Activated T-cell treated with anti-CD3 and anti-CD28 coated beads, Interleukin-2, amount 50 U/mL, for 72 hours (primary cell): ENCODE results near the gene PRR5L. TPM values are rescaled to one million over a fixed set of nuclear protein-coding genes. Genes with fewer than 3 reads are reported as not detected.

Experiments used
- ATAC-seq, 2 donors: fragments of 150-1000 bp; cut with Tn5 transposase; replicated peaks in 1 of 2; 2 replicates each; pipeline ENCODE4 v1.10.0; 2021; ENCODE audit warnings: moderate library complexity in 2 of 2, mild to moderate bottlenecking in 1 of 2
- DNase-seq, 2 donors: peaks; one replicate each; pipeline ENCODE4 v3.0.0; 2021 to 2022; ENCODE audit warnings: mixed read lengths in 1 of 2
- H3K27ac Mint-ChIP-seq: one replicate; pipeline ENCODE4 v1.8.0; 2022; ENCODE audit warnings: mild to moderate bottlenecking, moderate library complexity, mixed read lengths
- H3K27me3 Mint-ChIP-seq: one replicate; pipeline ENCODE4 v1.8.0; 2022; ENCODE audit warnings: low read depth, mixed read lengths
- H3K36me3 Mint-ChIP-seq, 2 donors: one replicate each; pipeline ENCODE4 v1.8.0; 2022; ENCODE audit warnings: mixed read lengths in 2 of 2, mild to moderate bottlenecking in 1 of 2; ENCODE audit not compliant: insufficient read depth in 2 of 2
- H3K4me1 Mint-ChIP-seq: one replicate; pipeline ENCODE4 v1.8.0; 2022; ENCODE audit warnings: low read depth, mixed read lengths
- H3K4me3 Mint-ChIP-seq, 2 donors: one replicate each; pipeline ENCODE4 v1.8.0; 2022; ENCODE audit warnings: mild to moderate bottlenecking in 2 of 2, mixed read lengths in 2 of 2, moderate library complexity in 2 of 2
- H3K9me3 Mint-ChIP-seq, 2 donors: one replicate each; pipeline ENCODE4 v1.8.0; 2022; ENCODE audit warnings: mixed read lengths in 2 of 2
- total RNA-seq, 2 donors: library from RNA; stranded (reverse); gene quantifications; one replicate each; pipeline ENCODE4 v1.2.3, GENCODE V29; 2022

Gene PRR5L
- total RNA-seq, 2 donors from 2014 or later, result 14.2 to 14.6 TPM

- DNase-seq (peak; percentile 19 to 37), ATAC-seq (peak in 1 of 2 donors; percentile 14)
- H3K27ac Mint-ChIP-seq, result no peak overlapping the region
- H3K4me1 Mint-ChIP-seq, result peaks cover 34% of the 10 kb centered on the region
- no peaks in the 10 kb centered on the region for H3K27me3 Mint-ChIP-seq
- peak overlapping the region in 1 of 2 donors; percentile 12 for H3K4me3 Mint-ChIP-seq
- H3K9me3 Mint-ChIP-seq, result no peaks in the 10 kb centered on the region
- no peaks in the 10 kb centered on the region for H3K36me3 Mint-ChIP-seq
These were observed 3.8 kb upstream of the PRR5L start for GRCh38 chr11:36292311-36292722.

- Mint-ChIP-seq H3K27me3 (peaks cover 6% of the 10 kb centered on the region), H3K4me3 (no peak overlapping the region), H3K4me1 (peaks cover 6% of the 10 kb centered on the region), H3K36me3 (no peaks in the 10 kb centered on the region), H3K9me3 (no peaks in the 10 kb centered on the region), H3K27ac (no peak overlapping the region)
- ATAC-seq (no peak), DNase-seq (no peak)
These were observed 926 bp downstream of the PRR5L start for GRCh38 chr11:36296884-36297543.

- peaks cover 5% of the 10 kb centered on the region for H3K4me1 Mint-ChIP-seq
- no peak overlapping the region for H3K27ac Mint-ChIP-seq
These were observed 4.6 kb downstream of the PRR5L start for GRCh38 chr11:36300650-36301049.

GRCh38 chr11:36304351-36304750 is 8.3 kb downstream of the PRR5L start:
- peaks cover 17% of the 10 kb centered on the region for H3K27me3 Mint-ChIP-seq

More at GRCh38 chr11:36300650-36301049, 4.6 kb downstream of the PRR5L start:
- DNase-seq (no peak), ATAC-seq (no peak)
- H3K27me3 Mint-ChIP-seq, result peaks cover 6% of the 10 kb centered on the region
- no peaks in the 10 kb centered on the region for H3K36me3 Mint-ChIP-seq
- H3K4me3 Mint-ChIP-seq, result no peak overlapping the region
- no peaks in the 10 kb centered on the region for H3K9me3 Mint-ChIP-seq

GRCh38 chr11:36305047-36305446 is 9.0 kb downstream of the PRR5L start:
- peaks cover 0 to 2% of the 10 kb centered on the region in 2 donors for H3K36me3 Mint-ChIP-seq
- H3K9me3 Mint-ChIP-seq, result peaks cover 0 to 5% of the 10 kb centered on the region in 2 donors
- H3K4me1 Mint-ChIP-seq, result peaks cover 16% of the 10 kb centered on the region
- no peak for ATAC-seq
- H3K27me3 Mint-ChIP-seq, result peaks cover 24% of the 10 kb centered on the region
- no peak overlapping the region for H3K4me3 Mint-ChIP-seq
- no peak overlapping the region for H3K27ac Mint-ChIP-seq
- no peak for DNase-seq

More at GRCh38 chr11:36304351-36304750, 8.3 kb downstream of the PRR5L start:
- Mint-ChIP-seq H3K27ac (no peak overlapping the region), H3K4me1 (peaks cover 16% of the 10 kb centered on the region), H3K36me3 (no peaks in the 10 kb centered on the region), H3K9me3 (peaks cover 0 to 5% of the 10 kb centered on the region in 2 donors), H3K4me3 (no peak overlapping the region)
- DNase-seq, result no peak
- no peak for ATAC-seq

GRCh38 chr11:36306888-36307287 is 10.8 kb downstream of the PRR5L start:
- Mint-ChIP-seq H3K9me3 (peaks cover 0 to 5% of the 10 kb centered on the region in 2 donors), H3K27me3 (peaks cover 30% of the 10 kb centered on the region), H3K4me1 (peaks cover 20% of the 10 kb centered on the region), H3K27ac (no peak overlapping the region), H3K36me3 (peaks cover 0 to 2% of the 10 kb centered on the region in 2 donors), H3K4me3 (no peak overlapping the region)
- DNase-seq, result peak in 1 of 2 donors; percentile 6
- ATAC-seq, result peak in 1 of 2 donors; percentile 27

GRCh38 chr11:36308577-36308976 is 12.5 kb downstream of the PRR5L start:
- Mint-ChIP-seq H3K4me1 (peaks cover 37% of the 10 kb centered on the region), H3K9me3 (peaks cover 0 to 5% of the 10 kb centered on the region in 2 donors), H3K4me3 (no peak overlapping the region), H3K27ac (no peak overlapping the region), H3K27me3 (peaks cover 35% of the 10 kb centered on the region), H3K36me3 (peaks cover 0 to 2% of the 10 kb centered on the region in 2 donors)
- ATAC-seq (no peak), DNase-seq (no peak)

GRCh38 chr11:36309779-36310178 is 13.7 kb downstream of the PRR5L start:
- DNase-seq (no peak), ATAC-seq (no peak)
- Mint-ChIP-seq H3K4me3 (no peak overlapping the region), H3K9me3 (peaks cover 0 to 5% of the 10 kb centered on the region in 2 donors), H3K27me3 (peaks cover 40% of the 10 kb centered on the region), H3K4me1 (peaks cover 38% of the 10 kb centered on the region), H3K36me3 (peaks cover 0 to 2% of the 10 kb centered on the region in 2 donors), H3K27ac (no peak overlapping the region)

- Mint-ChIP-seq H3K27ac (no peak overlapping the region), H3K36me3 (peaks cover 0 to 2% of the 10 kb centered on the region in 2 donors), H3K27me3 (peaks cover 61% of the 10 kb centered on the region), H3K4me3 (no peak overlapping the region), H3K9me3 (no peaks in the 10 kb centered on the region), H3K4me1 (peaks cover 28% of the 10 kb centered on the region)
- no peak for DNase-seq
- ATAC-seq, result peak in 1 of 2 donors; percentile 57
These were observed 16.0 kb downstream of the PRR5L start for GRCh38 chr11:36311926-36312595.

GRCh38 chr11:36312611-36313472 is 16.8 kb downstream of the PRR5L start:
- H3K36me3 Mint-ChIP-seq, result peaks cover 0 to 2% of the 10 kb centered on the region in 2 donors
- H3K27me3 Mint-ChIP-seq, result peaks cover 63% of the 10 kb centered on the region
- H3K27ac Mint-ChIP-seq, result no peak overlapping the region
- H3K4me1 Mint-ChIP-seq, result peaks cover 22% of the 10 kb centered on the region
- ATAC-seq (peak; percentile 78 to 90), DNase-seq (no peak)
- no peaks in the 10 kb centered on the region for H3K9me3 Mint-ChIP-seq
- peak overlapping the region; percentile 39 to 48 for H3K4me3 Mint-ChIP-seq

GRCh38 chr11:36313750-36314433 is 17.8 kb downstream of the PRR5L start:
- H3K4me1 Mint-ChIP-seq, result peaks cover 22% of the 10 kb centered on the region
- no peak overlapping the region for H3K4me3 Mint-ChIP-seq
- peaks cover 63% of the 10 kb centered on the region for H3K27me3 Mint-ChIP-seq
- ATAC-seq (no peak), DNase-seq (no peak)
- peaks cover 0 to 2% of the 10 kb centered on the region in 2 donors for H3K36me3 Mint-ChIP-seq
- H3K27ac Mint-ChIP-seq, result no peak overlapping the region
- H3K9me3 Mint-ChIP-seq, result no peaks in the 10 kb centered on the region

- peaks cover 63% of the 10 kb centered on the region for H3K27me3 Mint-ChIP-seq
- H3K27ac Mint-ChIP-seq, result no peak overlapping the region
- no peak overlapping the region for H3K4me3 Mint-ChIP-seq
- peaks cover 0 to 2% of the 10 kb centered on the region in 2 donors for H3K36me3 Mint-ChIP-seq
- H3K9me3 Mint-ChIP-seq, result no peaks in the 10 kb centered on the region
- DNase-seq (no peak), ATAC-seq (no peak)
- peaks cover 22% of the 10 kb centered on the region for H3K4me1 Mint-ChIP-seq
These were observed 18.3 kb downstream of the PRR5L start for GRCh38 chr11:36314434-36314767.
